ENCODE data around the gene DNMT1.

DNMT1 gene

DNA sequence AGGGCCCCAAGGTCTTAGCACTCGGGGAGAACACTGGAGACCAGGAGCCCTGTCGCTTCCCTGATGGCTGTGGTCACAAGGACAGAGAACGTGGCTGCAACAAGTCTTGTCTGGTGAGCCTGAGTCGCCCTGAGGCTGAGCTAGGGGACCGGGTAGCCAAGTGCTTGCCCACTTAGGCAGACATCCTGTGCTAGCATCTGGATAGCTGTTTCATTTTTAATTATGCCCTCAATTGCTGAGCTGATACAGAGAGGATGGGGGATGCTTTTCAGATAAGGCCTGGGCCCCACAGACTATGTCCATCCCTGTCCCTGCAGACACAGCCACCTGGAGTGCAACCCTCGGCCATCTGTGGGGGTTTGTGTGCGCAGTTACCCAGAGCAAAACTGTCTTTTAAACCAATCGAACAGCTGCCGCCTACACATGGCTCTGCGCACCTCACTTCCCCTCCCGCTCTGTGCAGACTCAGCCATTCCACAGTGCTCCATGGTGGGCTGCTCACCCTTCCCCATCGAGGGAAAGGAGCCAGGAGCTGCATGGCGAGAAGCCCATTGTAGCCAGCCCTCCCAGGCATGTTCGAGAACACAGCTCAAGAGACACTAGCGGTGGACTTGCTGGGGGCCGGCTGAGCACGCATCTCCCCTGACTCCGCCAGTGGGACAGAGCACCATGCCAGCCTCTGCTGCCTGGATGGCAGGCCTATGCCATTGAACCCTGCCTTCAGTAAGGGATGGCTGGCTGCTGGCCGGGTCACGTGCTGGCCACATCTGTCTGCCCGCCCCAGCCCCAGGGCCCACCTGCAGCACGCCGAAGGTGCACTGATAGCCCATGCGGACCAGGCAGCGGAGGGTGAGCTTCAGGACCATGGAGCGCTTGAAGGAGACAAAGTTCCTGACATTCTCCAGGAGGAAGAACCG is 55.6 kb downstream of the DNMT1 start:
- DNase-seq, result no peak

DNA sequence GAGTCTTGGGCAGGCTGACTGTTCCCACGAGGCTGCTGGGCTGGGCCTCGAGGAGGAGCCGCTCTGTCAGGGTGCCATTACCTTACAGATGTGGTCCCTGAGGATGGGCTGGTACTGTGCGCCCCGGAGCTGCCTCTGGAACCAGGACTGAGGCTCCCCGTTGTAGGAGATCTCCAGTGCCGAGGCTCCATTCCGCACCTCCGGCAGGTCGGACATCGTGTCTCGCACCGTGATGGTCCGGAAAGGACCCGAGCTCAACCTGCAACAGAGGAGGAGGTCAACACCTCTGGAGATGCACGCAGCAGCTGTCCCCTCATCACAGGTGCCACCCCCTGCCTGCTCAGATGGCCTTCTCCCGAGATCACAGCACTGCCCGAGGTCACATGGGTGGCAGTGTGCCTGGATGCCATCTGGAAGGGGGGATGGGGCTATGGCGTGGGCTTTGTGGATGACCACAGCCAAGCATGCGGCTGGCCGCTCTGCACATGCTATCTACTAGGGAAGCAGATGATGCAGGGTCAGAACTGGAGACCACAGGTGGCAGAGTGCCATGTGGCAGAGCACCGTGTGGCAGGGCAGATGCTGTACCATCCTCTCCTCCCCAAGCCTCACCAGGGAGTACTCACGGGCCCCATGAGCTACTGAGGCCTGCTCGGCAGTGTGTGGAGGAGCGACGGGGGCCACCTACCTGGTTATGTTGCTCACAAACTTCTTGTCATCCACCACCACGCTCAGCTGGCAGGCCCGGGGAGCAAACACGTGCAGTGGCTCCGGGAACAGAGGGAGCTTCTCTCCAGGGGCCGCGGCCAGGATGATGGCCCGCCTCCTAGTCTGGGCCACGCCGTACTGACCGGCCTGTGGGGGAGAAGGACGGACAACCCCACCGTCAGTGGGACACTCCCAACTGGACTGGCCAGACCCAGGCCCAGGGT is 56.7 kb downstream of the DNMT1 start:
- DNase-seq, result no peak

DNA sequence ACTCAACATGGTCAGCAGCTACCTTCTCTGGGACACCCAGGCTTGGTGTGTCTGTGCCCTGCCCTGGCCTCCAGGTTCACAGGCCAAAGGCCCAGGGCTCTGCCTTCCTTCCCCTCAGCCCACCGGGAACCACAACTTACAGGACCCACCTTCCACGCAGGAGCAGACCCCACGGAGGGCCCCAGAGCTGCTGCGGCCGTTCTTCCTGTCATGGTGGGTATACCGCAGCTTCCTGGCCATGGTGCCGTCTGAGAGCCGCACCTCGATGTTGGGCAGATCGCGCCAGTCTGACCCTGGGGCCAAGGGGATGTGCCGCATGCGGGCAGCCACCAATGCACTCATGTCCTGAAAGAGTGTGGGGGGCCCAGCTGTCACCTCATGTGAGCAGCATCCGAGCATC is 57.8 kb downstream of the DNMT1 start:
- DNase-seq, result no peak

DNA sequence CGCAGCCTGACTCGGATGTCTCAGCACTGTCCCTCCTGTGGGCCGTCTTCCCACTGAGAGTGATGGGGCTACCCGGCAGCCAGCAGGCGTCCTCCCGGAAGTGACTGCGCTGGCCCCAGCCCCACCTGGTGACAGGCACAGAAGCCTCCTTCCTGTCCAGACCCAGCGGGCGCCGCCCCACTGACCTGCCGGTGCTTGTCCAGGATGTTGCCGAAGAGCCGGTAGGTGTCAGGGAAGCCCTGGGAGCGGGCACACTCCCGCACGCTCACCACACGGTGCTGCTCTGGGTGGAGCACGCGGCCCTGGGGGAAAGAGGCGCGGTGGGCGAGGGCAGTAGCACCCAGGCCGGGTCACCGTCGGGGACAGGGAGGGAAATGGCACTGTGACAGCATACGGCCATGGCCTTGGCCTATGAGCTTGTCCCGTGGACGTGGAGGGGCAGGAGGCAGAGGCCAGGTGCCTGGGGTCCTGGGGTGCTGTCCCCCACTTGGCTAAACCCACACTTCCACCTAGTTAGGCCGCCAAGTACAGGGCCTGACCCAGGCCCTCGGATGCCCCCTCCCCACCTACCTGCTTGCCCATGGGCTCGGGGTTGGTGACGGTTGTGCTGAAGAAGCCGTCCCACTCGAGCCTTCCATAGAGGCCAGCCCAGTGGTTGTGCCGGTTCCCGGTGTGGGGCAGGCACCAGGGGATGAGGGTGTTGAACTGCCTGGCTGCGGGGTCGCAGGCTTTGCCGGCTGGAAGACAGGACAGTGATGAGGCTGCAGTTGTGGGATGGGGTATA is 59.0 kb downstream of the DNMT1 start:
- no peak for DNase-seq

DNA sequence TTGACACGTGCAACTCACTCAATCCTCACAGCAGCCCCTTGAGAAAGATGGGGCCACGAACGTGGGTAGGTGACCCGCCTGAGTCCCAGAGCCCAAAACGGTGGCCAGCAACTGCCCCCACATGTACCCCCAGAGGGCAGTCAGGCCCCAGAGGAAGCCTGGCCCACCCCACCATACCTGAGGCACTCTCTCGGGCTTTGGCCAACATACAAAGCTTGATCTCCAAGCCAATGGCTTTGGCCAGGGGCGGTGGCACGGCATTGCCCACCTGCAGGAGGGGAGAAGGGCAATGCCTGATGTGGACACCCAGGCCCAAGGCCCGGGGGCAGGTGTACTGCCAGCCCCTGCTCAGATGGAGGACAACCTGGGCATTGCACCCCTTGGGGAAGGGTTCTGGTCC is 60.7 kb downstream of the DNMT1 start:
- DNase-seq, result no peak

DNA sequence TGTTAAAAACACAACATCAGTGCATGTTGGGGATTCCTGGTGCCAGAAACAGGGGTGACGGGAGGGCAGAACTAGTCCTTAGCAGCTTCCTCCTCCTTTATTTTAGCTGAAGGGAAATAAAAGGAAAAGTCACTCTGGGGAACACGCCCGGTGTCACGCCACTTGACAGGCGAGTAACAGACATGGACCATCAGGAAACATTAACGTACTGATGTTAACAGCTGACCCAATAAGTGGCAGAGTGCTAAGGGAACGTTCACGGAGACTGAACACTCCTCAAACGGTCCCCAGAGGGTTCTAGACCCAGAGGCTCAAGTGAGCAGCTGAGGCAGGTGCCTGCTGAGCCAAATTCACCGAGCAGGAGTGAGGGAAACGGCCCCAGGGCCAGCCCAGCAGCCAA is 61.2 kb downstream of the DNMT1 start:
- no peak for DNase-seq

DNA sequence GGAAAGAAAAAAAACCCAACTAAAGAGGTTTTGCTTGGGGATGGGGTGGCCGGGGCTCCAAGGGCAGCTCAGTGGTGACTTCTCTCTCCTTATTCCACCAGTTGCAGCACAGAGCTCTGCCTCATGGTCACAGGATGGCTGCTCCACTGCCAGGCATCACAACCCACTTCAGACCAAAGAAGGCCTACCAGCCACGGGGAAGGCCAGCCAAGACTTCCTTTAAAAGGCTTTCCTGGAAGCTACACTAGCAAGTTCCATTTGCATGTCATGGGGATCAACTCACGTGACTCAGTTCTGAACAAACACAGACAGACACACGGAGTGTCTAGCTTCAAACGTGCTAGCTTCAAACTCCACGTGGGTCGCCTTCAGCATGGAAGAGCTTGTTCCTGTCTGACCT is 61.8 kb downstream of the DNMT1 start:
- no peak for DNase-seq

DNA sequence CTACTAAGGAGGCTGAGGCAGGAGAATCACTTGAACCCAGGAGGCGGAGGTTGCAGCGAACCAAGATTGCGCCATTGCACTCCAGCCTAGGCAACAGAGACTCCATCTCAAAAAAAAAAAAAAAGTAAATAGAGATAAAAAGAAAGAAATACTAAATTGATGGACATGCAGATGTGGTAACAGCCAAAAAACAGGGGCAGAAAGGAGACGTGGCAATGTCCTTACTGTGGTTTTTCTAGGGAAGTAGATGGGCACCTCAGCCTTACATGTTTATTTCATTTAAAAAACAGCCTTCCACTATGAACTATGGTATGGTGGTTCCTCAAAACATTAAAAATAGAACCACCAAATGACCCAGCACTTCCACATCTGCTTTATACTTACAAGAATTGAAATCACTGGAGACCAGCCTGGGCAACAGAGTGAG is 68.5 kb downstream of the DNMT1 start:
- DNase-seq, result peak; percentile 66

DNA sequence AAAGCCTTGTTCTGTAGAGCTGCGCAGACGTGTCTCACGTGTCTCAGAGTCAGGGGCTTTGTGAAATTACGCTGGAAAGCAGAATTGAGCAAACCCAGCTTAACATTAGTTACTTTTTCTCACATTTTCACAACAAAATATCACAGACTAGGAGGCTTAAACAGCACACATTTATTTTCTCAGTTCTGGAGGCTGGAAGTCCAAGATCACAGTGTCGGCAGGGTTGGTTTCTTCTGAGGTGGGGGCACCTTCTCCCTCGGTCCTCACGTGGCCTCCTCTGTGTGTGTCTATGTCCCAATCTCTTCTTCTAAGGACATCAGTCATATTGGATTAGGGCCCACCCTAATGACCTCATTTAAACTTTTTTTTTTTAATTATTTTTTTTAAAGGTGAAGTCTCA is 70.3 kb downstream of the DNMT1 start:
- no peak for DNase-seq

DNA sequence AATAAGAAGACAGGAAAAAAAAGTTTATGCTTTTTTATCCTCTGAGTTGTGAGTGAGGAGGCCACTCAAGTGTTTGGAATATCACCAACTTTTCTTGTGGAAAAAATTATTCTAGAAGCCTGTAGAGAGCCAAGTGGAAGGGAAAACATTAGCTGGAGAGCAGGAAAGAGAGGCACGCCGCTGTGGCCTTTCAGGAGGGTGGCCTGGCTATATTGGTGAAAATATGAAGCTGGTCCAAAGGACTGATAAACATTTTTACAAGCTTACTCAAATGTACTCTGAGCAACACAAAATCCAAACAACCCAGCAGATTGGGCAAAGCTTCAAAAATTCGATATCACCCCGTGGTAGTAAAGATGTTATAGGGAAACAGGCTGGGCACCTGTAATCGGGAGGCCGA is 72.7 kb downstream of the DNMT1 start:
- DNase-seq, result no peak

DNA sequence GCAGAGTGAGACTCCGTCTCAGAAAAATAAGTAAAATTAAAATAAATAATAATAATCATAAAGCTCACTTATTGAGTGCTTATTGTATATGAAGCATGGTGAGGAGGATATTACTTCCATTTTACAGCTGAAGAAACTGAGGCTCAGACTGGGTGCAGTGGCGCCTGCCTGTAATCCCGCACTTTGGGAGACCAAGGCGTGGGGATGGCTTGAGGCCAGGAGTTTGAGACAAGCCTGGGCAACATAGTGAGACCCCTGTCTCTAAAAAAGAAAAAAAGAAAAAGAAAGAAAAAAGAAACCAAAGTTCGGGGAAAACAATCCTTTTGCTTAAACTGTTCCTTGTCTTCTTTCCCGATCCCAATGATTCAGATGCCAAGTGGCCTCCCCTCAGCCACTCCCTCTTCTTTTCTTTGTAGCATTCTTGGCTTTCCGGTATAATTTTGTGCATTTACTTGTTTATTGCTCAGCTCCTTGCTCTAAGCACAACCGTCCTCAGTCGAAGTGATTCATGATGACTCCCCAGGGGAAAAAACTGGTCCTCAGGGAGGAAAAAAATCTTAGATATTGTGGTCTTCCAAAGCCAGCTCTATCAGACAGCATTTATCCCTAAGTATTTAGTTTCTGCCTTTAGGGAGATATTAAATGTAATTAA is 74.1 kb downstream of the DNMT1 start:
- no peak for DNase-seq

DNA sequence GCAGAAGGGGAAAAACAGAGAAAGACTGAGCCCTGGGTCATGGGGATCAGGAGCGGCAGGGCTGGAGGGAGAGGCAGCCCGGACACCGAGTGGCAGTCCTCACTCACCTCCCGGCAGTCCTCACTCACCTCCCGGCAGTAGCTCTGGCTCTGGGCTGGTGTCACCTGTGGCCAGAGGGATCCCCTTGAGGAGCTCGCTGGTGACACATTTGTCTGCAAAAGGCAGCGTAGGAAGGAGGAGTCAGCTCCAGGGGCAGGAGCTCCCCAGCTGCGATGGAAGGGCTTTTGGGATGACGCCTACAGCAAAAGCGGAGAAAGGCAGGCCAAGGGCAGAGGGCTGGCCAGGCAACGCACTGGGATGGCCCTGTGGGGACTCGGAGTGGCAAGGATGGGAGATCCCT is 75.8 kb downstream of the DNMT1 start:
- DNase-seq, result no peak

DNA sequence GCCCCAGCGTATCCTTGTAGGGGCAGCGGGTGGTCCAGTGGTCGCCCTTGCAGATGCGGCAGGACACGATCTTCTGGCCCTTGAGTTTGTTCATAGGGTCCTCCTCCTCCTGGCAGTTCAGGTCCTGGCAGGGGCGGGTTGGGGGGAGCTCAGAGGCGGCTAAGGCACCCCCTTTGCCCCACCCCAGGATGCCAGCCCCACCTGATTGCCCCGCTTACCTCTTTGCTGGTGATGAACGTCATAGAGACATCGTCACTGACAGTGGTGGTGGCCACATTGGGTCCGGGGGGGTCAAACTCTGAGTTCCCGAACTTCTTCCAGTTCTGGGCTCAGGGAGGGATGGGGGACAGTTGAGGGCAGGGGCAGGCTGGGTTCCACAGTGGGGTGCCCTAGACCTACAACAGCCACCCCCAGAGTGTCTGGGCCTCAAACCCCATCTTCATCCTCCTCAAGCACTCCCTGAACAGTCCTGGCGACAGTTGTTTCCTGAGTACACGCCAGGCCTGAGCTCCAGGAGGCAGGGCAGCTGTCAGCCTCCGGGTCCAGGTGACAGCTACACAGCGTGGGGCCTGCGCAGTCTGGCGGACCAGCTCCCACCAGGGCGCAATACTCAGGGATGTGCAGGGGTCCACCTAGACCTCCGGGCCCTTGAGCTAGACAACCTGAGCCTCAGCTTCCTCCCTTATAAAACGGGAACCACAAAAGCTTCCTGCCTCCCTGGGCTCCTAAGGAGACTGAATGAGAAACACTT is 77.7 kb downstream of the DNMT1 start:
- no peak for DNase-seq

DNA sequence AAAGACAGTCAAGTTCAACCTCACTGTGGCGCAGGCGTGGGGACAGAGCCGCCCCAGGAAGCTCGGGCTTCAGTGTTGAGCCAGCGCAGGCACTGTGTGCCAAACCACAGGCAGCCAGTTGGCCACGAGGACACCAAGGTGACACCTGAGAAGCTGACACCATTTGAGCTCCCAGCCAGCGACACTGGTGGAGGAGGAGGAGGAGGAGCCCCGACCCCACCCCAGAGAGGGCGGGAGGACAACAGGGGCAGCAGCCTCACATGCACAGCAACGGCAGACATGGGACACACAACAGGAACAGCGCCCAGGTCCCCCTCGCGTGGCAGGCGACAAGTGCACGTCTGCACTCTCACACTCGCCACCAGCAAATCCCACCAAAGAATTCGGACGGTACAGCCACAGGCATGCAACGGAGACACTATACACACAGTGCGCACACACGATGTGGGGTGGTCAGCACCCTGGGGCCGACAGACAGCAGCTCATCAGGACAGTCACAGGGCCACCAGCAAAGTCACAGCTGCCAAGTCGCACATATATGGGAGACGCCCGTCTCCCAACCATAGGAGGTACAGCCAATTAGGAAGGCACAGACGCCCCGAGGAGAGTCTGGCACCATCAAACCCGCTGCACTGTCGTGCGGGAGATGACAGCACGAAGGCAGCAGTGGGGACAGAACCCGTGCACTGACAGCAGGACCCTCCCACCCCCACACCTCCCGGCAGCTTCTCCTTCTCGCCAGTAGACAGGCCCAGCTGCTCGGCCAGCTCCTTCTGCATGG is 78.5 kb downstream of the DNMT1 start:
- no peak for DNase-seq

DNA sequence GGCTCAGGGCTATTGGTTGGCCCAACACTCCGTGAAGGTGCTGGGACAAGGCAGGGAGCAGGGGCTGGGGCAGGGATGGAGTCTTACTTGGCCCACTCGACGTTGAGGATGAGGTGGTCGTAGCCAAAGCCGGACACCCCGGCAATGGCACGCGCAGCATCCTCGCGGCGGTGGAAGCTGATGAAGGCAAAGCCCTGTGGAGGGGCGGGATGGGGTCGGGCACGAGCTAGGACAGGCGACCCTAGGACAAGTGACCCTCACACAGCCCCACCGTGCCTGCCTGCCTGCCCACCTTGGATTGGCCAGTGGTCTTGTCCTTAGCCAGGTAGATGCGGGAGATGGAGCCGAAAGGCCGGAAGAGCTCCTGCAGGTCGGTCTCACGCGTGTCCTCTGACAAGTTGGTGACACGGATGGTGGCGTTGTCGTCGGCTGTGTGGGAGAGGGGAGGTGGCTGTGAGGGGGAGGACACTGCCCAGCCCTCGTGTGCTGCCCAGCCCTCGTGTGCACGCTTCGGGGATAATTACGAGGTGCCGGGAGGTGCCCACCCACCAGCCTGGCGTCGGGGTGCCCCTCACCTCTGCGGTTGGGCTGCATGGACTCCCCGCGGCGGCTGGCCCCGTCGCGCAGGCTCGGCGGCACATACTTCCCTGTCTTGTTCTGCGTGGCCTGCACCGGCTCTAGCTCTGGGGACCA is 79.2 kb downstream of the DNMT1 start:
- DNase-seq, result no peak

DNA sequence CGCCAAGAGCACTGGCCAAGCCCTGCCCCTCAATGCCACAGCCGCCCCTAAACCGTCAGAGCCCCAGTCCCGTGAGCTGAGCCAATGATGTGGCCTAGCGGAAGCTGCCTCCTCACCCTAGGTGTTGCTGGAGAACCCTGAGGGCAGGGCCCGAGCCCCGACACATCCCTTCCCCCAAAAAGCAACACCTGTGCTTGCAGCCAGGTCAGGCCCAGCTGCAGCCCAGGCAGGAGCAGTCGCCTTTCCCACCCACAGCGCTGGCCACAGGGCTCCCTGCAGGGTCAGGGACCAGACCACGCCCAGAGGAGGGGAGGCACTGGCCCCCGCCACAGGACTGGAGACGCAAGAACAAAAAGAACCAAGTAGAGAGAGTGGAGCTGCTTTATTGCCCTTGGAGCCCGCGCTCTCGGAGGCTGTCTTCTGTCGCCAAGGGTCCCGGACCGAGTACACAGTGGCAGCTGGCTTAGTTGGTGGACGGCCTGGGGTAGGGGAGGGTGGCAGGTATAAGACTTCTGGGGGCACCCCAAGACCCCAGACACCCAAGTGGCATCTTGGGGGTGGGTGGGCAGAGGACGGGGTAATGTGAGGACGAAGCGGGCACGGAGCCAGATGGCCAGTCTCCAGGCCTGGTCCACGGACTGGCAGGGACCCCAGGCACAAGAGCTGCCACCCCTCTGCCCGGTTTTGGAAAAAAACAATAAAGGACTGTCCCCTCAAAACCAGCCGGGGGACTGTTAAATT is 79.9 kb downstream of the DNMT1 start:
- no peak for DNase-seq

DNA sequence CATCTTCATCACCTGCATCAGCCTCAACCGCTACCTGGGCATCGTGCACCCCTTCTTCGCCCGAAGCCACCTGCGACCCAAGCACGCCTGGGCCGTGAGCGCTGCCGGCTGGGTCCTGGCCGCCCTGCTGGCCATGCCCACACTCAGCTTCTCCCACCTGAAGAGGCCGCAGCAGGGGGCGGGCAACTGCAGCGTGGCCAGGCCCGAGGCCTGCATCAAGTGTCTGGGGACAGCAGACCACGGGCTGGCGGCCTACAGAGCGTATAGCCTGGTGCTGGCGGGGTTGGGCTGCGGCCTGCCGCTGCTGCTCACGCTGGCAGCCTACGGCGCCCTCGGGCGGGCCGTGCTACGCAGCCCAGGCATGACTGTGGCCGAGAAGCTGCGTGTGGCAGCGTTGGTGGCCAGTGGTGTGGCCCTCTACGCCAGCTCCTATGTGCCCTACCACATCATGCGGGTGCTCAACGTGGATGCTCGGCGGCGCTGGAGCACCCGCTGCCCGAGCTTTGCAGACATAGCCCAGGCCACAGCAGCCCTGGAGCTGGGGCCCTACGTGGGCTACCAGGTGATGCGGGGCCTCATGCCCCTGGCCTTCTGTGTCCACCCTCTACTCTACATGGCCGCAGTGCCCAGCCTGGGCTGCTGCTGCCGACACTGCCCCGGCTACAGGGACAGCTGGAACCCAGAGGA is 80.6 kb downstream of the DNMT1 start:
- DNase-seq, result no peak

DNA sequence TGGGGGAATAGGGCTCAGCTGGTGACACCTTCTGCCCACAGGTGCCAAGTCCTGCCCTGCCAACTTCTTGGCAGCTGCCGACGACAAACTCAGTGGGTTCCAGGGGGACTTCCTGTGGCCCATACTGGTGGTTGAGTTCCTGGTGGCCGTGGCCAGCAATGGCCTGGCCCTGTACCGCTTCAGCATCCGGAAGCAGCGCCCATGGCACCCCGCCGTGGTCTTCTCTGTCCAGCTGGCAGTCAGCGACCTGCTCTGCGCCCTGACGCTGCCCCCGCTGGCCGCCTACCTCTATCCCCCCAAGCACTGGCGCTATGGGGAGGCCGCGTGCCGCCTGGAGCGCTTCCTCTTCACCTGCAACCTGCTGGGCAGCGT is 81.2 kb downstream of the DNMT1 start:
- no peak for DNase-seq
